HCT116 (cell line): ENCODE measurements around the gene RFTN2. TPM values are rescaled to one million over a fixed set of nuclear protein-coding genes. Genes with fewer than 3 reads are reported as not detected.

ENCODE experiments used
- ATAC-seq: fragments of 200-7000 bp; cut with Tn5 transposase; 2 replicates; pipeline ENCODE4 v1.9.1; 2020; ENCODE audit warnings: mild to moderate bottlenecking, moderate library complexity
- BruUV-seq: library from RNA; stranded (reverse); fragments of 400-500 nt; replicated peaks from 2 replicates; lab custom pipeline; 2021; lab: Mats Ljungman, UMichigan
- CTCF ChIA-PET: fragments of 300-600 bp; sonication (Branson Sonifier 250); formaldehyde crosslinking; loops from one replicate; lab custom pipeline; 2021; ENCODE audit warnings: antibody characterized with exemption; lab: Charles Lee
- POLR2A ChIA-PET: fragments of 300-600, 350-600 bp; sonication (Branson Sonifier 250); formaldehyde crosslinking; loops from one replicate; lab custom pipeline; 2021; ENCODE audit warnings: antibody characterized with exemption; lab: Charles Lee
- RAD21 ChIA-PET, 2 experiments: fragments of 300-600 bp; sonication (Branson Sonifier 250); formaldehyde crosslinking; loops; one replicate each; lab custom pipeline; 2023; ENCODE audit warnings: low total read pairs in 2 of 2; ENCODE audit not compliant: uncharacterized antibody in 2 of 2, unreplicated experiment in 2 of 2, low non-redundant PET in 1 of 2; lab: Charles Lee
- DNase-seq: peaks from one replicate; pipeline ENCODE4 v3.0.0-alpha.2; 2010; ENCODE audit warnings: low read depth, low spot score
- H2AFZ ChIP-seq: fragments of 200-600 bp; shearing (Covaris generic), sonication (generic); 2 replicates; pipeline ENCODE4 v1.6.1; 2017; ENCODE audit warnings: low read depth, mixed run types, mixed read lengths, antibody characterized with exemption, low read length; ENCODE audit not compliant: poor library complexity, severe bottlenecking
- H3K27ac ChIP-seq: 2 replicates; pipeline ENCODE4 v1.5.1; 2012; ENCODE audit warnings: low read depth, low read length
- H3K27me3 ChIP-seq: fragments of 200-600 bp; sonication (generic); 2 replicates; pipeline ENCODE4 v1.6.1; 2016; ENCODE audit warnings: mixed run types, low read length, mixed read lengths; ENCODE audit not compliant: insufficient read depth
- H3K36me3 ChIP-seq, 2 experiments: fragments of 200-500 bp in 1 of 2; fragments of 200-600 bp in 1 of 2; sonication (Bioruptor generic) in 1 of 2; sonication (generic) in 1 of 2; 2 replicates each; pipeline versions ENCODE4 v1.5.1 to v1.6.1; 2014 to 2016; ENCODE audit warnings: low read length in 2 of 2, inconsistent platforms in 1 of 2, mixed read lengths in 1 of 2, mixed run types in 1 of 2; ENCODE audit not compliant: insufficient read depth in 2 of 2, control insufficient read depth in 1 of 2
- H3K4me1 ChIP-seq, 2 experiments: fragments of 200-600 bp in 1 of 2; sonication (generic) in 1 of 2; 2 replicates each; pipeline versions ENCODE4 v1.5.1 to v1.6.1; 2012 to 2017; ENCODE audit warnings: low read length in 2 of 2, inconsistent platforms in 1 of 2, mild to moderate bottlenecking in 1 of 2, mixed read lengths in 1 of 2, mixed run types in 1 of 2, moderate library complexity in 1 of 2; ENCODE audit not compliant: insufficient read depth in 2 of 2, control insufficient read depth in 1 of 2
- H3K4me2 ChIP-seq: fragments of 200-600 bp; sonication (generic); 2 replicates; pipeline ENCODE4 v1.6.1; 2017; ENCODE audit warnings: mixed run types, low read length, mixed read lengths
- H3K4me3 ChIP-seq, 2 experiments: fragments of 200-600 bp in 1 of 2; sonication (generic) in 1 of 2; replicated peaks in 1 of 2; 2 replicates each; pipeline ENCODE4 v1.5.1; 2011 to 2016; ENCODE audit warnings: low read length in 2 of 2, control low read depth in 1 of 2, low read depth in 1 of 2, mild to moderate bottlenecking in 1 of 2, mixed read lengths in 1 of 2, mixed run types in 1 of 2
- H3K79me2 ChIP-seq: fragments of 200-600 bp; sonication (generic); 2 replicates; pipeline ENCODE4 v1.6.1; 2017; ENCODE audit warnings: mild to moderate bottlenecking, mixed run types, low read length, moderate library complexity, mixed read lengths; ENCODE audit not compliant: insufficient read depth
- H3K9ac ChIP-seq: fragments of 200-600 bp; sonication (generic); 2 replicates; pipeline ENCODE4 v1.6.1; 2016; ENCODE audit warnings: low read length, mixed read lengths
- H3K9me2 ChIP-seq: fragments of 200-600 bp; sonication (generic), shearing (Covaris generic); 2 replicates; pipeline ENCODE4 v1.6.1; 2017; ENCODE audit warnings: mixed run types, mild to moderate bottlenecking, moderate library complexity; ENCODE audit not compliant: insufficient read depth
- H3K9me3 ChIP-seq, 2 experiments: fragments of 200-500 bp in 1 of 2; fragments of 200-600 bp in 1 of 2; sonication (Bioruptor generic) in 1 of 2; sonication (generic) in 1 of 2; 2 replicates each; pipeline ENCODE4 v1.6.1; 2014 to 2017; ENCODE audit warnings: low read length in 2 of 2, mixed read lengths in 2 of 2, inconsistent platforms in 1 of 2, low read depth in 1 of 2, mild to moderate bottlenecking in 1 of 2, mixed run types in 1 of 2, moderate library complexity in 1 of 2; ENCODE audit not compliant: control insufficient read depth in 1 of 2, insufficient read depth in 1 of 2
- H4K20me1 ChIP-seq: fragments of 200-600 bp; sonication (generic), shearing (Covaris generic); 2 replicates; pipeline ENCODE4 v1.6.1; 2017; ENCODE audit warnings: mixed run types, mild to moderate bottlenecking, moderate library complexity; ENCODE audit not compliant: insufficient read depth
- EGR1 ChIP-seq: IDR thresholded peaks from 2 replicates; pipeline ENCODE4 v1.6.1; 2012; ENCODE audit warnings: low read depth
- ELF1 ChIP-seq: IDR thresholded peaks from 2 replicates; pipeline ENCODE4 v1.6.1; 2012; ENCODE audit warnings: low read depth, borderline replicate concordance
- EZH2 ChIP-seq: fragments of 200-600 bp; sonication (generic); IDR thresholded peaks from 2 replicates; pipeline ENCODE4 v1.6.1; 2017; ENCODE audit warnings: antibody characterized with exemption, mixed run types
- RAD21 ChIP-seq: IDR thresholded peaks from 2 replicates; pipeline ENCODE4 v1.6.1; 2012; ENCODE audit warnings: low read depth, mild to moderate bottlenecking
- SIN3A ChIP-seq: IDR thresholded peaks from 2 replicates; pipeline ENCODE4 v1.6.1; 2012; ENCODE audit warnings: low read depth
- YY1 ChIP-seq: IDR thresholded peaks from 2 replicates; pipeline ENCODE4 v1.6.1; 2011; ENCODE audit warnings: low read length, low read depth, moderate library complexity, mild to moderate bottlenecking; ENCODE audit not compliant: insufficient replicate concordance; ENCODE audit errors: extremely low read depth
- ZBTB33 ChIP-seq: IDR thresholded peaks from 2 replicates; pipeline ENCODE4 v1.6.1; 2011; ENCODE audit warnings: mild to moderate bottlenecking, low read length, moderate library complexity; ENCODE audit not compliant: insufficient replicate concordance; ENCODE audit errors: extremely low read depth
- ZNF274 ChIP-seq: fragments of 200-500 bp; sonication (Bioruptor generic); IDR thresholded peaks from 2 replicates; pipeline ENCODE4 v1.6.1; 2014; ENCODE audit warnings: mild to moderate bottlenecking, low read depth, low read length, inconsistent platforms
- intact Hi-C: fragments of 100-400 bp; cut with micrococcal nuclease; formaldehyde crosslinking; loops from 2 replicates; pipeline ENCODE4 v1.10.0; 2022
- total RNA-seq: library from RNA; stranded (reverse); gene quantifications from one replicate; pipeline ENCODE4 v1.2.1, GENCODE V29; 2021; ENCODE audit not compliant: unreplicated experiment
- TF ChIP-seq, protein P1 (sequence below): IDR thresholded peaks from 2 replicates; pipeline ENCODE4 v1.6.1; 2012

The RFTN2 gene
- total RNA-seq, 1 experiment from 2014 or later: not detected

- no peak for ATAC-seq
- no peaks in the 10 kb centered on the region for H3K9me2 ChIP-seq
- TF ChIP-seq YY1 (no peak), ZNF274 (no peak), EGR1 (no peak), EZH2 (no peak), ZBTB33 (no peak), RAD21 (no peak), SIN3A (no peak), ELF1 (no peak)
- TF ChIP-seq, protein P1, sequence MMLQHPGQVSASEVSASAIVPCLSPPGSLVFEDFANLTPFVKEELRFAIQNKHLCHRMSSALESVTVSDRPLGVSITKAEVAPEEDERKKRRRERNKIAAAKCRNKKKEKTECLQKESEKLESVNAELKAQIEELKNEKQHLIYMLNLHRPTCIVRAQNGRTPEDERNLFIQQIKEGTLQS: no peak
- H4K20me1 ChIP-seq: peaks cover 14% of the 10 kb centered on the region; the same call in 1 of the 2 replicates
- H3K9ac ChIP-seq: no peak overlapping the region
- no peak overlapping the region for H3K27ac ChIP-seq
- CTCF ChIA-PET: no interaction called here
- H3K36me3 ChIP-seq: peaks cover 21 to 34% of the 10 kb centered on the region in 2 experiments
- H3K4me1 ChIP-seq: no peaks in the 10 kb centered on the region
- DNase-seq: no peak
- POLR2A ChIA-PET: interaction anchor here (1.2 kb wide), 1 partner anchor 40 kb away, joined by 4 read pairs; the partner anchor contains the start of genes HSPD1 and HSPE1
- no TSS peak for BruUV-seq
- H3K27me3 ChIP-seq: no peaks in the 10 kb centered on the region
- H3K9me3 ChIP-seq: no peaks in the 10 kb centered on the region
- intact Hi-C loops: no loop called here
- RAD21 ChIA-PET: no interaction called here
- no peak overlapping the region for H3K4me3 ChIP-seq
- H2AFZ ChIP-seq: no peak overlapping the region
- peaks cover 65% of the 10 kb centered on the region for H3K79me2 ChIP-seq
- H3K4me2 ChIP-seq: no peak overlapping the region
Observed at GRCh38 chr2:197539734-197540133, 135.7 kb downstream of the RFTN2 start.
